SK-N-MC (cell line): ENCODE measurements around the gene TMEM117.

Experiments
- EZH2 ChIP-seq: fragments of 200-600 bp; sonication (generic); IDR thresholded peaks from one replicate; pipeline ENCODE4 v1.6.1; 2017; ENCODE audit warnings: antibody characterized with exemption
- FOXP2 ChIP-seq: optimal IDR thresholded peaks from 2 replicates; pipeline ENCODE3; 2011; ENCODE audit warnings: mild to moderate bottlenecking, moderate library complexity; ENCODE audit not compliant: insufficient read depth; ENCODE audit errors: extremely low read length, control extremely low read depth
- POLR2AphosphoS5 ChIP-seq: IDR thresholded peaks from 2 replicates; pipeline ENCODE4 v1.6.1; 2012; ENCODE audit warnings: mild to moderate bottlenecking, low read depth, low read length, borderline replicate concordance

GRCh38 chr12:44331269-44331668, 495.4 kb downstream of the TMEM117 start:
- TF ChIP-seq POLR2AphosphoS5, result no peak
- TF ChIP-seq FOXP2, result no peak
- no peak for TF ChIP-seq EZH2
